Adipocyte (in vitro differentiated cells): ENCODE measurements around the gene VASH1.

Experiments
- DNase-seq: peaks from one replicate; pipeline ENCODE4 v3.0.0-alpha.2; 2015; ENCODE audit warnings: low read depth
- H3K27me3 ChIP-seq: replicated peaks from 2 replicates; pipeline ENCODE4 v1.7.0; 2013; ENCODE audit warnings: mild to moderate bottlenecking, low read length, moderate library complexity; ENCODE audit not compliant: control insufficient read depth, insufficient read depth
- H3K36me3 ChIP-seq: 2 replicates; pipeline ENCODE4 v1.7.0; 2013; ENCODE audit warnings: low read length, mild to moderate bottlenecking, moderate library complexity; ENCODE audit not compliant: control insufficient read depth, insufficient read depth, severe bottlenecking
- H3K4me1 ChIP-seq: 2 replicates; pipeline ENCODE4 v1.7.0; 2013; ENCODE audit warnings: mild to moderate bottlenecking, low read length, moderate library complexity; ENCODE audit not compliant: control insufficient read depth, insufficient read depth
- H3K4me3 ChIP-seq: 2 replicates; pipeline ENCODE4 v1.7.0; 2013; ENCODE audit warnings: mild to moderate bottlenecking, low read length, moderate library complexity
- H3K9ac ChIP-seq: 2 replicates; pipeline ENCODE4 v1.7.0; 2013; ENCODE audit warnings: mild to moderate bottlenecking, low read length, moderate library complexity
- H3K9me3 ChIP-seq: 2 replicates; pipeline ENCODE4 v1.7.0; 2013; ENCODE audit warnings: mild to moderate bottlenecking, low read length, moderate library complexity; ENCODE audit not compliant: control insufficient read depth

VASH1 gene

GRCh38 chr14:76780360-76780759 is 19.1 kb downstream of the VASH1 start:
- no peaks in the 10 kb centered on the region for H3K27me3 ChIP-seq
- DNase-seq: no peak
- peaks cover 12% of the 10 kb centered on the region for H3K36me3 ChIP-seq
- no peaks in the 10 kb centered on the region for H3K9me3 ChIP-seq
- H3K4me1 ChIP-seq: peaks cover 2% of the 10 kb centered on the region
- no peak overlapping the region for H3K4me3 ChIP-seq
- no peak overlapping the region for H3K9ac ChIP-seq

- DNase-seq: no peak
- no peak overlapping the region for H3K4me3 ChIP-seq
- peaks cover 2% of the 10 kb centered on the region for H3K4me1 ChIP-seq
- H3K9ac ChIP-seq: no peak overlapping the region
- no peaks in the 10 kb centered on the region for H3K9me3 ChIP-seq
- peaks cover 12% of the 10 kb centered on the region for H3K36me3 ChIP-seq
- H3K27me3 ChIP-seq: no peaks in the 10 kb centered on the region
Observed at GRCh38 chr14:76780875-76781647, 19.8 kb downstream of the VASH1 start.

DNA sequence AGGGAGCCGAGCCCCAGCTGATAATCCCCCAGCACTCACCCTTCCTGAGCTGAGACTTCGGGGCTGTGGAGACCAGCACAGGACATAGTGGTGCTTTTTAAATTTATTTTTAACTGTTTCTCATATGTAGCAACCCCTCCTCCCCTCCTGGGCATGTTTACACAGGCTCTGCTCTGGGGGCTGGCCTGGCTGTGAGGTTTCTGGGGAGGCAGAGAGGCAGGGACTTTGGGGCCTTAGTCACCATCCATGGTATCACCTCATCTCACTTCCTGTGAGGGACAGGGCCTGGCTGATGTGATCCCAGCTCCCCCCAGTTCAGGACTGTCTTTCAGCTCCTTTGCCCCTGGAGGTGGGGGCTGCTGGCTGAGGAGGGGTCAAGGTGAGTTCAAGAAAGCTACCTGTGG is 20.4 kb downstream of the VASH1 start:
- peaks cover 2% of the 10 kb centered on the region for H3K4me1 ChIP-seq
- no peaks in the 10 kb centered on the region for H3K27me3 ChIP-seq
- DNase-seq: no peak
- no peaks in the 10 kb centered on the region for H3K9me3 ChIP-seq
- peaks cover 12% of the 10 kb centered on the region for H3K36me3 ChIP-seq
- no peak overlapping the region for H3K4me3 ChIP-seq
- no peak overlapping the region for H3K9ac ChIP-seq

DNA sequence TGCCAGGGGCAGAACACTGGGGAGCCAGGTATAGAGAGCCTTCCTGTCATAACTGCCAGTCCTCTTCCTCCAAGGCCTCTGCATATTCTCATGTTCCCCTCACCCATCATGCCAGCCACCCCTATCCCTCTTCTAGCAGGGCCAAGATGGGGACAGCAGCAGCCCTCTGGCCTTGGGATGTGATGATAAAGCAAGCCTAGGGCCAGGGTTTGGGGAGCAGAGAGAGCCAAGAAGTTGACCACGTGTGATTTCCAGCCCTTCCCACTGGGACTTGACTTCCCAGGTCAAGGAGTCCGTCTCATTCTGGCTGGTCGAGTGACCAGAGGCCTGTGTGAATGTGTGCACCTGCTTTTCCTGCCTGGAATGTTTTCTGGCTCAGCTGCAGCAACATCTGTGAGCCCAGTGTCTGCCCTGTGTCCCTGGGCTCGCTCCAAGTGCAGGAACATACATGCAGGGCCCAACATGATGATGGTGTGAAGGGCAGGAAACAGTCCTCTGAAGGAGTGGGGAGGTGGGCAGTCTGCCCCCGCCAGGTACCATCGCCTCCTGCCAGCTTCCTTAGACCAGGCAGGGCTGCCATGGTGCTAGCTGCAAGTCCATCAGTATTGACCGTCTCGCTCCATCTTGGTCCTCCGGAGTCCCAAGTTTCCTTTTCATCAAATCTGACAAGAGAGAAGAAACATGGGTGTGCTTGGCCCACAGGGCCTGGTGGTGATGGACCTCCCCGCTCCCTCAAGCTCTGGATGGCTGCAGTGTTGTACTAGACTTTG is 21.0 kb downstream of the VASH1 start:
- DNase-seq: no peak
- Histone ChIP-seq H3K9ac (no peak overlapping the region), H3K9me3 (no peaks in the 10 kb centered on the region), H3K4me1 (peaks cover 2% of the 10 kb centered on the region), H3K27me3 (no peaks in the 10 kb centered on the region), H3K36me3 (peaks cover 15% of the 10 kb centered on the region), H3K4me3 (no peak overlapping the region)

- Histone ChIP-seq H3K36me3 (peaks cover 19% of the 10 kb centered on the region), H3K4me3 (no peak overlapping the region), H3K9ac (no peak overlapping the region), H3K27me3 (no peaks in the 10 kb centered on the region), H3K9me3 (no peaks in the 10 kb centered on the region), H3K4me1 (peaks cover 2% of the 10 kb centered on the region)
- no peak for DNase-seq
Observed at GRCh38 chr14:76782885-76783566, 21.8 kb downstream of the VASH1 start.

DNA sequence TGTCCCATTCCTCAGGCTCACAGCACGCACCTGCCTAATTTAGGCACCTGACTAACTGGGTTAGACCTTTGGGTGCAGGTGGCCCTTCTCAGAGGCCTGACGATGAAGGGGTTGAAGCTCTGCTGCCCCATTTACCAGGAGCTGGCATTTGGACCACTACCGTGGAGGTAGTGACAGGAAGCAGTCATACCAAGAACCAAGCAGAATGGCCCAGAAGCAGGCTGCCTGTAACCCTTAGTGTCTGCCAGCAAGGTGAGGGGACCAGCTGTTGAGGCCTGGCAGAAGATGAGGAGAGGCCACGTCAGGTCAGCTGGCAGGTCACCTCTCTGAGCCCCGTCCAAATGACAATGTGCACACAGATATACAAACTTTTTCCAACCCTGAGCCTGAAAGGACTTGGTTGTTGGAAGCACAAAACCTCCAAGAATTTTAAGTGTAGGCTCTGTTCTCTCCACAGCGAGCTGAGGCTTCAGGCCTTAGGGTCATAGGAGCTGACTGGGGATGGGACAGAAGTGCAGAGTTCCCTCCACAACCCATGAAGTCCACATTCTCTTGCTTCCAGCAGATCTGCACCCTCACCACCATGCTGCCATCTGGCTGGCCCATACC is 23.1 kb downstream of the VASH1 start:
- Histone ChIP-seq H3K36me3 (peaks cover 28% of the 10 kb centered on the region), H3K9ac (no peak overlapping the region), H3K9me3 (no peaks in the 10 kb centered on the region), H3K27me3 (no peaks in the 10 kb centered on the region), H3K4me3 (no peak overlapping the region), H3K4me1 (peaks cover 2% of the 10 kb centered on the region)
- DNase-seq: no peak

- H3K27me3 ChIP-seq: no peaks in the 10 kb centered on the region
- peaks cover 28% of the 10 kb centered on the region for H3K36me3 ChIP-seq
- no peak overlapping the region for H3K9ac ChIP-seq
- H3K4me1 ChIP-seq: peaks cover 2% of the 10 kb centered on the region
- peak; percentile 70 for DNase-seq
- no peak overlapping the region for H3K4me3 ChIP-seq
- H3K9me3 ChIP-seq: no peaks in the 10 kb centered on the region
Observed at GRCh38 chr14:76784881-76785280, 23.6 kb downstream of the VASH1 start.

- H3K9me3 ChIP-seq: no peaks in the 10 kb centered on the region
- no peak for DNase-seq
- no peaks in the 10 kb centered on the region for H3K27me3 ChIP-seq
- peaks cover 28% of the 10 kb centered on the region for H3K36me3 ChIP-seq
- H3K4me3 ChIP-seq: no peak overlapping the region
- H3K4me1 ChIP-seq: peaks cover 2% of the 10 kb centered on the region
- H3K9ac ChIP-seq: no peak overlapping the region
Observed at GRCh38 chr14:76786601-76787000, 25.3 kb downstream of the VASH1 start.

- peaks cover 19% of the 10 kb centered on the region for H3K36me3 ChIP-seq
- no peak overlapping the region for H3K9ac ChIP-seq
- no peaks in the 10 kb centered on the region for H3K4me1 ChIP-seq
- DNase-seq: peak; percentile 36
- H3K9me3 ChIP-seq: no peaks in the 10 kb centered on the region
- no peak overlapping the region for H3K4me3 ChIP-seq
- no peaks in the 10 kb centered on the region for H3K27me3 ChIP-seq
Observed at GRCh38 chr14:76792422-76792821, 31.2 kb downstream of the VASH1 start.

GRCh38 chr14:76793324-76793723 is 32.1 kb downstream of the VASH1 start:
- DNase-seq: no peak
- peaks cover 14% of the 10 kb centered on the region for H3K36me3 ChIP-seq

DNA sequence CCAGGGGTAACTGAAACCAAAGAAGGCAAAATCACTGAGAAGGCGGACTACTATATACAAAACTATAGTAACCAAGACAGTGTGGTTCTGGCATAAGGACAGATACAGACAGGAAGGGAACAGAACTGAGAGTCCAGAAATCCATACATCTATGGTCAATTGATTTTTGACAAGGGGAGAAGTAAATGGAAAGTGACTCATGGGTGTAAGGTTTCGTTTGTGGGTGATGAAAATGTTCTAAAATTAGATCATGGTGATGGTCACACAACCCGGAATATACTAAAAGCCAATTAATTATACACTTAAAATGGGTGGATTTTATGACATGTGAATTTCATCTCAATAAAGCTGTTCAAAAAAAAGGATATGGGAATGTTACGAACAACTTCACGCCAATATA is 32.7 kb downstream of the VASH1 start:
- DNase-seq: no peak
- peaks cover 12% of the 10 kb centered on the region for H3K36me3 ChIP-seq
- H3K9ac ChIP-seq: no peak overlapping the region
- H3K9me3 ChIP-seq: no peaks in the 10 kb centered on the region
- H3K4me1 ChIP-seq: no peaks in the 10 kb centered on the region
- no peak overlapping the region for H3K4me3 ChIP-seq
- H3K27me3 ChIP-seq: no peaks in the 10 kb centered on the region

More at GRCh38 chr14:76793324-76793723, 32.1 kb downstream of the VASH1 start:
- Histone ChIP-seq H3K9me3 (no peaks in the 10 kb centered on the region), H3K9ac (no peak overlapping the region), H3K4me3 (no peak overlapping the region), H3K4me1 (no peaks in the 10 kb centered on the region), H3K27me3 (no peaks in the 10 kb centered on the region)
